Breast epithelium (tissue), 4 donors: ENCODE results near the gene SCN9A. TPM values are rescaled to one million over a fixed set of nuclear protein-coding genes. Genes with fewer than 3 reads are reported as not detected.

Source experiments
- DNase-seq, 2 donors: peaks; one replicate each; pipeline ENCODE4 v3.0.0-alpha.2; 2019; ENCODE audit warnings: low spot score in 2 of 2
- H3K27ac ChIP-seq, 2 donors: fragments of 200-600 bp; sonication (generic) in 1 of 2; one replicate each; pipeline ENCODE4 v1.5.1; 2016 to 2019; ENCODE audit warnings: mild to moderate bottlenecking in 1 of 2
- H3K27me3 ChIP-seq, 2 donors: fragments of 200-600 bp; sonication (generic) in 1 of 2; one replicate each; pipeline versions ENCODE4 v1.5.1 to v1.6.0; 2017 to 2019; ENCODE audit warnings: control low read depth in 1 of 2, mild to moderate bottlenecking in 1 of 2
- H3K36me3 ChIP-seq: fragments of 200-600 bp; one replicate; pipeline ENCODE4 v1.5.1; 2019
- H3K4me1 ChIP-seq, 2 donors: fragments of 200-600 bp; sonication (generic); one replicate each; pipeline ENCODE4 v1.5.1; 2016 to 2019; ENCODE audit warnings: control low read depth in 1 of 2
- H3K4me3 ChIP-seq, 3 donors: fragments of 200-600 bp; sonication (generic); 1 replicate in 2 of 3; 2 replicates in 1 of 3; pipeline ENCODE4 v1.5.1; 2016 to 2019; ENCODE audit warnings: mild to moderate bottlenecking in 3 of 3, moderate library complexity in 2 of 3
- H3K9me3 ChIP-seq, 2 donors: fragments of 200-600 bp; sonication (generic) in 1 of 2; one replicate each; pipeline ENCODE4 v1.5.1; 2016 to 2019; ENCODE audit warnings: control low read depth in 1 of 2
- POLR2A ChIP-seq: fragments of 450-650 bp; IDR thresholded peaks from one replicate; pipeline ENCODE4 v1.6.1; 2016; ENCODE audit warnings: antibody characterized with exemption, mild to moderate bottlenecking, moderate library complexity
- POLR2AphosphoS5 ChIP-seq, 3 donors: sonication (generic); formaldehyde crosslinking; IDR thresholded peaks; one replicate each; pipeline ENCODE4 v1.6.1; 2017; ENCODE audit warnings: antibody characterized with exemption in 3 of 3
- intact Hi-C: fragments of 100-400 bp; cut with DNase I; formaldehyde crosslinking; loops from one replicate; pipeline ENCODE4 v1.15.1; 2023; ENCODE audit warnings: low total_unique reads
- total RNA-seq, 3 donors: library from RNA; depleted of rRNA; stranded (reverse); fragments of >200 nt; gene quantifications; one replicate each; pipeline ENCODE4 v1.1.0, GENCODE V29; 2016
- TF ChIP-seq, protein P1 (sequence below), 3 donors: fragments of 450-650 bp; IDR thresholded peaks; one replicate each; pipeline ENCODE4 v1.5.1; 2016 to 2017; ENCODE audit warnings: antibody characterized with exemption in 3 of 3, mild to moderate bottlenecking in 3 of 3, moderate library complexity in 3 of 3

The SCN9A gene
- total RNA-seq, 3 donors from 2014 or later: 2.0 to 12.5 (median 3.5) TPM

DNA sequence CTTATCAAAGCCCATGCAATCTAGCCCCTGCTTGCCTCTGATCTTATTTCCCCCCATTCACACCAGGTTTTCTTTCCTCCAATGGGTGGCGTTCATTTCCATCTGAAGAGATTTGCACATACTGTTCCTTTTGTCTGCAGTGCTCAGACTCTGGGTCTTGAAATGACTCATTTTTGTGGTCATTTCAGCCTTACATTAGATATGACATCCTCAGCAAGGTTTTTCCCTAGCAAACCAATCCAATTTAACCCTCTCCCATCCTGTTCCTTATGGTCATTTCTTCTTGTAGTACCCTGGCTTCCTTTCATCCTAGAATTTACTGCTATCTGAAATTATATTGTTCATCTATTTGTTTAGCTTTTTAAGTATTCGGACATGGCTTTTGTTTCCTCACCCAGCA is 205.4 kb downstream of the SCN9A start:
- Histone ChIP-seq H3K4me3 (no peak overlapping the region), H3K27ac (no peak overlapping the region), H3K27me3 (no peaks in the 10 kb centered on the region), H3K4me1 (no peaks in the 10 kb centered on the region), H3K9me3 (no peaks in the 10 kb centered on the region), H3K36me3 (no peaks in the 10 kb centered on the region)
- intact Hi-C loops: no loop called here
- no peak for DNase-seq
- TF ChIP-seq POLR2A (no peak), POLR2AphosphoS5 (IDR thresholded peaks at IDR 0.05) (no peak)
- TF ChIP-seq, protein P1, sequence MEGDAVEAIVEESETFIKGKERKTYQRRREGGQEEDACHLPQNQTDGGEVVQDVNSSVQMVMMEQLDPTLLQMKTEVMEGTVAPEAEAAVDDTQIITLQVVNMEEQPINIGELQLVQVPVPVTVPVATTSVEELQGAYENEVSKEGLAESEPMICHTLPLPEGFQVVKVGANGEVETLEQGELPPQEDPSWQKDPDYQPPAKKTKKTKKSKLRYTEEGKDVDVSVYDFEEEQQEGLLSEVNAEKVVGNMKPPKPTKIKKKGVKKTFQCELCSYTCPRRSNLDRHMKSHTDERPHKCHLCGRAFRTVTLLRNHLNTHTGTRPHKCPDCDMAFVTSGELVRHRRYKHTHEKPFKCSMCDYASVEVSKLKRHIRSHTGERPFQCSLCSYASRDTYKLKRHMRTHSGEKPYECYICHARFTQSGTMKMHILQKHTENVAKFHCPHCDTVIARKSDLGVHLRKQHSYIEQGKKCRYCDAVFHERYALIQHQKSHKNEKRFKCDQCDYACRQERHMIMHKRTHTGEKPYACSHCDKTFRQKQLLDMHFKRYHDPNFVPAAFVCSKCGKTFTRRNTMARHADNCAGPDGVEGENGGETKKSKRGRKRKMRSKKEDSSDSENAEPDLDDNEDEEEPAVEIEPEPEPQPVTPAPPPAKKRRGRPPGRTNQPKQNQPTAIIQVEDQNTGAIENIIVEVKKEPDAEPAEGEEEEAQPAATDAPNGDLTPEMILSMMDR (IDR thresholded peaks at IDR 0.05): no peak

DNA sequence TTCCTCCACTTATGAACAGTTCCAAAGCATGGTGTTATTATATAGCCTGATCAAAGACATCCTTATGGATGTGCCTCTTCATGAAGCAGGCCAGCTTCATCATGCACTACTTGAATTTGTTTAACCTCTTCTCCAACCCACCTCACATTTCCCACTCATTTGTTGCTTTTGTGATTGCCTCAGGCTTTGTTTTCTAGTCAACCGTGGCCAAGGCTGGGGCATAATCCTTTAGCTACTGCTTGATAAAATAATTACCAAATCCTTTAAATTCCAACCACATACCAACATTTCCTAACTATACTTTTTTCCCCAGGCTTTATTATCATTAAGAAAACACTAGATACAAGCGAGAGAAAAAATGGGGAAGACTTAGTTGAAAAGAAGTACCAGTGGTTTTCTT is 208.3 kb downstream of the SCN9A start:
- no peaks in the 10 kb centered on the region for H3K4me1 ChIP-seq
- DNase-seq: no peak
- H3K27ac ChIP-seq: no peak overlapping the region
- H3K36me3 ChIP-seq: no peaks in the 10 kb centered on the region
- H3K9me3 ChIP-seq: no peaks in the 10 kb centered on the region
- no peak overlapping the region for H3K4me3 ChIP-seq
- TF ChIP-seq, protein P1 (IDR thresholded peaks at IDR 0.05): no peak
- TF ChIP-seq POLR2AphosphoS5 (IDR thresholded peaks at IDR 0.05) (no peak), POLR2A (no peak)
- no peaks in the 10 kb centered on the region for H3K27me3 ChIP-seq
- intact Hi-C loops: no loop called here

DNA sequence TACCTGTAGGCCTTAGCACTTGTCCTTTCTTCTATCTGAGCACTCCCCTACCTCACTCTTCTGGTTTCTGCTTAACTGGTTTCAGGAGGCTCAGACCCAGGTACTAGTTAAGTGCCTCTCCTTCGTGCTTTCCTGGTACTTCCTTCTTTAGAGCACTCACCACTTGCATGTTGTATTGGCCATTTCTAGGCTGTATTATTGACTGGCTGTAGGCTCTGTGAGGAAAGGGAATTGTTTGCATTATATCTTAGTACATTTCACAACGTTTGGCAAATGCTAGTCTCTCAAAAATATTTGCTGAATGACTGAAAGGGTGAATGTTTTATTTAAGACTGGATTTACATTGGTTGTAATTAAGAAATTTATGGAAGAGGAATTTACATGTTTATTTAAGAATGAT is 212.0 kb downstream of the SCN9A start:
- no peak for DNase-seq
- TF ChIP-seq, protein P1 (IDR thresholded peaks at IDR 0.05): no peak
- no peak for TF ChIP-seq POLR2A
- TF ChIP-seq POLR2AphosphoS5 (IDR thresholded peaks at IDR 0.05): no peak
- intact Hi-C loops: no loop called here
- no peak overlapping the region for H3K27ac ChIP-seq
- H3K27me3 ChIP-seq: no peaks in the 10 kb centered on the region
- no peaks in the 10 kb centered on the region for H3K36me3 ChIP-seq
- no peaks in the 10 kb centered on the region for H3K9me3 ChIP-seq
- no peaks in the 10 kb centered on the region for H3K4me1 ChIP-seq
- no peak overlapping the region for H3K4me3 ChIP-seq

DNA sequence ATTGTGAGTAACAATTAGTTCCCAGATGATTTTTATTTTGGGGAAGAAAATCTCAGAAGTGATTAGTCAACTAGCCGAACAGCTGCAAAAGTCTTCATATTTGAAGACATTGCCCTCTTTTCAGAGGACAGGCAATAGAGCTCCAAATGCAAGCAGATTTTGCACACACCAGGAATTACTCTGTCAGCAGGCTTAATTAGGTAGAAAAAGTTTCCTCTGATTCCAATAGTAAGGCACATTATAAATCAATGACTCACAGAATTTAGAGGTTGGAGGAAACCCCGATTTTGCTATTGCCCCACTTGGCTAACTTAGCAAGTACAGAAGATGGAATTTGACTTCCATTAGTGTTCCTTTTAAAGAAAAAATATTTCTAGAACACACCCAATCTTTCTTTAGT is 217.2 kb downstream of the SCN9A start:
- no peaks in the 10 kb centered on the region for H3K27me3 ChIP-seq
- no peaks in the 10 kb centered on the region for H3K4me1 ChIP-seq
- H3K9me3 ChIP-seq: no peaks in the 10 kb centered on the region
- no peak overlapping the region for H3K27ac ChIP-seq
- intact Hi-C loops: no loop called here
- TF ChIP-seq, protein P1 (IDR thresholded peaks at IDR 0.05): no peak
- TF ChIP-seq POLR2AphosphoS5 (IDR thresholded peaks at IDR 0.05) (no peak), POLR2A (no peak)
- no peak overlapping the region for H3K4me3 ChIP-seq
- no peaks in the 10 kb centered on the region for H3K36me3 ChIP-seq
- no peak for DNase-seq

DNA sequence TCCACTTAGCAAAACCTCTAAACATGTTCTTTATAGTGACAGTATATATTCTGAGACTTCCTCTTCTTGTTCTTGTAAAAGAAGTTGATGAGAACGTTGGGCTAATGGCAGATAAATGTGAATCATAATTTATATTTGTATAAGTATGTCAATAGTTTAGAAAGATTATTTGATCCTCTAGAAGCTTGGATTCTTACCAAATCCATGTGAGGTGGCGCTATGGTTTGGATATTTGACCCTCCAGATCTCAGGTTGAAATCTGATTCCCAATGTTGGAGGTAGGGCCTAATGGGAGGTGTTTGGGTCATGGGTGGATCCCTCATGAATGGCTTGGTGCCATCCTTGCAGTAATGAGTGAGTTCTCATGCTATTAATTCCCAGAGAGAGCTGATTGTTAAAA is 218.2 kb downstream of the SCN9A start:
- Histone ChIP-seq H3K36me3 (no peaks in the 10 kb centered on the region), H3K27ac (no peak overlapping the region), H3K27me3 (no peaks in the 10 kb centered on the region), H3K4me3 (no peak overlapping the region), H3K4me1 (no peaks in the 10 kb centered on the region), H3K9me3 (no peaks in the 10 kb centered on the region)
- intact Hi-C loops: no loop called here
- no peak for DNase-seq
- TF ChIP-seq POLR2AphosphoS5 (IDR thresholded peaks at IDR 0.05): no peak
- TF ChIP-seq, protein P1 (IDR thresholded peaks at IDR 0.05): no peak
- no peak for TF ChIP-seq POLR2A
